ENCODE results near the gene ABCA4.

- no peak for TF ChIP-seq POLR2AphosphoS5 (IDR thresholded peaks at IDR 0.05)
- TF ChIP-seq CTCF (IDR thresholded peaks at IDR 0.05) = no peak
- TF ChIP-seq POLR2A (IDR thresholded peaks at IDR 0.05) = no peak
- no peak for TF ChIP-seq EP300 (IDR thresholded peaks at IDR 0.05)
These were observed 78.6 kb downstream of the ABCA4 start for GRCh38 chr1:94042388-94042787.

Data from stomach (tissue), 4 donors.